Fibroblast of skin of abdomen (primary cell): Measurements from ENCODE around the gene NDUFV3.
"Not testable (repeated sequence)": the region's sequence is repeated elsewhere in the genome, so short reads cannot be mapped to it uniquely, and the experiment has no call there.

Experiments used
- DNase-seq: peaks from one replicate; pipeline ENCODE4 v3.0.0-alpha.2; 2013

Gene NDUFV3

DNA sequence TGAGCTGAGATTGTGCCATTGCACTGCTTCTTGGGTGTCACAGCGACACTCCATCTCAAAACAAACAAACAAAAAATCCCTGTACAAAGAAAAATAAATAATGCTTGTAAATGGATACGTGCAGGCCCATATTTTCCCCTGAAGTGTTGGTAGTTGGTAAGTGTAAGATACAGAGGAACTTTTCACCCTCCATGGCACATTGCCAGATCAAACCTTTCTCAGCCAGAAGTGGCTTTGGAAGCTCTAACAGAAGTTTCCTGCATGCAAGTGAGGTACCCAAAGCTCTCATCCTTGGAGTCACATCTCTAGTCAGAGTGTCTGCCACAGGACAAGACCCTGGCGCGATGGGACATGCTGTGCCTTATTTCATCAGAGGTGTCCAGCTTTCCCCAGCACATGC lies 7.3 kb downstream of the NDUFV3 start:
- no peak for DNase-seq

DNA sequence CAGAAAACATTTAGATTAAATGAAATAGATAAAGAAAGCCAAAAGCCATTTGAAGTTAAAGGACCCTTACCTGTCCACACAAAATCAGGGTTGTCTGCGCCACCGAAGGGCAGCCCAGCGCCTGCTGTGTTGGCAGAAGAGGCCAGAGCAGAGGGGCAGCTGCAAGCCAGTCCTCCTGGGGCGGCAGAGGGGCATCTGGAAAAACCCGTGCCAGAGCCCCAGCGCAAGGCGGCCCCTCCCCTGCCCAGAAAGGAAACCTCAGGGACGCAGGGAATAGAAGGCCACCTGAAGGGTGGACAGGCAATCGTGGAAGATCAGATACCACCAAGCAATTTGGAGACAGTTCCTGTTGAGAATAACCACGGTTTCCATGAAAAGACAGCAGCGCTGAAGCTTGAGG lies 10.7 kb downstream of the NDUFV3 start:
- DNase-seq = no peak

DNA sequence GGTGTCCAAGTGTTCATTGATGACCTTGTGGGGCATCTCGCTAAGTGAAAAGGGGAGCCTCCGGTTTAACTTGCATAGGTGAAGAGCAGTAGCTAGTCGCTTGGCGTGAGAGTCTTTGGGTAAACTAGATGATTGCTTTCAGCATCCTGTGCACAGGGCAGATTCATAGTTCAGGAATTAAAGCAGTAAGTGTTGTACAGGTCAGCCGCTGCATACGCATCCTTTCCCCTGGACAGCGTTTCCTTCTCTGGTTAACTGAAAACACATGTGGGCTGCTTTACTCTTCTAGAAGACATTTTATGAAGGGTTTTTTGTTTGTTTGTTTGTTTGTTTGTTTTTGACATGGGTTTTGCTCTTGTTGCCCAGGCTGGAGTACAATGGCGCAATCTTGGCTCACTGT lies 12.1 kb downstream of the NDUFV3 start:
- DNase-seq = peak; percentile 54

DNA sequence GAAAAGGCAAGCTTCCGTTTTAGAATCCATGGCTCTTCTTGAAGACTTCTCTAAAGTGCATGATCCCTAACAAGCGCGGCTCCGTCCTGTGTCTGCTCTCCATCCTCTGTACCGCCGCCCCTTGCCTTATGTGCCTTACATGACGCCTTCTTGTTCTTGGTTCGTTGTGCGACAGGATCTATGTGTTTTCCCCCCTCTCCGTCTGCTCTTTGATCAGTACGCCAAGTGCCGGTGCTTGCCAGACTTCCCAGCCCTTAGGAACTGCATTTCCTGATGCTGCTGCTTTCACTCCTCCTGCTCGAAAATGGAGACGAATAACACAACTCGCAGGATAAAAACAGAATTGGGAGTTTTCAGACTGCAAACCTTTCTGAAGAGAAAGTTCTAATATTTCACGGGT lies 13.1 kb downstream of the NDUFV3 start:
- no peak for DNase-seq

DNA sequence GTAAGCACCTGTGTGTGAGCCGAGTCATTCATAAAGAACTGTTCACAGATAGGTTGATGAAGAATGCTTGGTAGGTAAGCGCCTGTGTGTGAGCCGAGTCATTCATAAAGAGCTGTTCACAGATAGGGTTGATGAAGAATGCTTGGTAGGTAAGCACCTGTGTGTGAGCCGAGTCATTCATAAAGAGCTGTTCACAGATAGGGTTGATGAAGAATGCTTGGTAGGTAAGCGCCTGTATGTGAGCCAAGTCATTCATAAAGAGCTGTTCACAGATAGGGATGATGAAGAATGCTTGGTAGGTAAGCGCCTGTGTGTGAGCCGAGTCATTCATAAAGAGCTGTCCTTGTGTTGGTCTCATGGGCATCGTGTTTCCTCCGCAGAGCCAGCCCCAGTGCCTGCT lies 15.4 kb downstream of the NDUFV3 start:
- not testable (repeated sequence) for DNase-seq

DNA sequence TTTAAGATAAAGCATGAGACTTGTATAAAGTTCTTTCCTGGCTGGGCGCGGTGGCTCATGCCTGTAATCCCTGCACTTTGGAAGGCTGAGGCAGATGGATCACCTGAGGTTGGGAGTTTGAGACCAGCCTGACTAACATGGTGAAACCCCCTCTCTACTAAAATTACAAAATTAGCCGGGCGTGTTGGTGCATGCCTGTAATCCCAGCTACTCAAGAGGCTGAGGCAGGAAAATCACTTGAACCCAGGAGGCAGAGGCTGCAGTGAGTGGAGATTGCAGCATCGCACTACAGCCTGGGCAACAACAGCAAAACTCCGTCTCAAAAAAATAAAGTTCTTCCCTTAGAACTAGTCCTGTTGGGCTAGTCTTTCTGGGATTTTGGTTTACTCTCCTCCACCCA lies 18.8 kb downstream of the NDUFV3 start:
- not testable (repeated sequence) for DNase-seq

DNA sequence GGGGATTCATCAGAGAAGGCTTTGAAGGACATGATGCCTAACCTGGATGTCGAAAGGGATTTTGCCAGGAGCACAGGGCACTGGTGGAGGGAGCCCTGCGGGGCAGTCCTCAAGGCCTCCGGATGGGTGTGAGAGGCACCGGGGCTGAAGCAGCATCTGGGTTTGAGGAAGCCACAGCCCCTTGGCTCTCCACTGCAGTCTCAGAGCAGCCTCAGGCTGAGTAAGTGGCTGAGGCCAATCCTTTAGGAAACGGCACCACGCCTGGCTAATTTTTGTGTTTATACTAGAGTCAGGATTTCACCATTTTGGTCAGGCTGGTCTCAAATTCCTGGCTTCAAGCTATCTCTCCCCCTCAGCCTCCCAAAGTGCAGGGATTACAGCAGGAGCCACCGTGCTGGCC lies 20.4 kb downstream of the NDUFV3 start:
- DNase-seq = no peak

DNA sequence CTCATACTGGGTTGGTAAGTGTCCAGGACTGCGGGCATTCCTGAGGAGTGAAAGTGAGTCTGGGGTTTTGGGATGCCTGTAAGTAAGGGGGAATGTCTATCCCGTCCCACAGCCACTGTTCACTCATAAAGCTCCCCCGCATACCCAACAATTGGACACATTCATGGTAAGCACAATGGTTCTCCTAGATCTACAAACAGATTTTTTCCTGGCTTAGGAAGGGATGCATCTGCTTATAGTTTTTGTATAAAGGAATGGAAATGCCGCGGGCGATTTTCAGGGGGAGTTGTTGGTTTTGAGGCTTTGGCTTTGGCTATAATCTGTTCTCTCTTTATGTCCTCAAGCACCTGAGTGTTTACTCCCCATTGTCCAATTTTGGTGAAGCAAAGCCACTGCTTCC lies 25.2 kb downstream of the NDUFV3 start:
- DNase-seq = no peak

DNA sequence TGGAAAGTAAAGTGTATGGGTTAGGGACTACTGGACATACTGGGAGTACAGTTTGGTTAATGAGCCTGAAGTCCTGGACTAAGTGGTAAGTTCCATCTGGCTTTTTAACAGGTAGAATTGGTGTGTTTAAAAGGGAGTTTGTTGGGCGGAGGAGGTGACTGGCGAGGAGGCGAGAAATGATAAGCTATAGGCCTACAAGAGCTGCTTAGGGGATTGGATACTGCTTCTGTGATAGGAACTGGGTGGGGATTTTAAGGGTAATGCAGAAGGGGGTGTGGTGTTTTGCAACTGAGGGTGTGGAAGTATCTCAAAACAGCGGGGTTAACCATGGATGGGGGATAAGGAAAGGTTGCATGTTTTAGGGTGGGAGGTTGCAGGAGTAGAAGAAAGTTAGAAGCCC lies 28.8 kb downstream of the NDUFV3 start:
- no peak for DNase-seq

DNA sequence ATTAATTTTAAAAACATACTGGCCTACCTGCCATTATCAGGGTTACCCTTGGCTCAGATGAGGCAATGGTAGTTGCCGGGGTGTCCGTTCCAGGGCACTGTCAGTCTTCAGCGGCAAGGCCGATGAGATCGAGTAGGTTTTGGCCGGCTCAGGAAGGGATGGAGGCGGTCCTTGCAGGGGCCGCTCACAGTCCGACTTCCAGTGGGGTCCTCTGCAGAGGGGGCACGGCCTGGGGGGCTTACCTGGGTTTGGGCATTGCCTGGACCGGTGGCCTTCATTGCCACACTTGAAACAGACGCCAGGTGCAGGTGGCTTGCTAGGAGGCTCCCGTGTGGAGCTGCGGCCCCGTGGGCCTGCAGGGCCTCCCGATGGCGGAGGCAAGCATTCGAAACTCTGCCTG lies 29.8 kb downstream of the NDUFV3 start:
- DNase-seq = no peak

DNA sequence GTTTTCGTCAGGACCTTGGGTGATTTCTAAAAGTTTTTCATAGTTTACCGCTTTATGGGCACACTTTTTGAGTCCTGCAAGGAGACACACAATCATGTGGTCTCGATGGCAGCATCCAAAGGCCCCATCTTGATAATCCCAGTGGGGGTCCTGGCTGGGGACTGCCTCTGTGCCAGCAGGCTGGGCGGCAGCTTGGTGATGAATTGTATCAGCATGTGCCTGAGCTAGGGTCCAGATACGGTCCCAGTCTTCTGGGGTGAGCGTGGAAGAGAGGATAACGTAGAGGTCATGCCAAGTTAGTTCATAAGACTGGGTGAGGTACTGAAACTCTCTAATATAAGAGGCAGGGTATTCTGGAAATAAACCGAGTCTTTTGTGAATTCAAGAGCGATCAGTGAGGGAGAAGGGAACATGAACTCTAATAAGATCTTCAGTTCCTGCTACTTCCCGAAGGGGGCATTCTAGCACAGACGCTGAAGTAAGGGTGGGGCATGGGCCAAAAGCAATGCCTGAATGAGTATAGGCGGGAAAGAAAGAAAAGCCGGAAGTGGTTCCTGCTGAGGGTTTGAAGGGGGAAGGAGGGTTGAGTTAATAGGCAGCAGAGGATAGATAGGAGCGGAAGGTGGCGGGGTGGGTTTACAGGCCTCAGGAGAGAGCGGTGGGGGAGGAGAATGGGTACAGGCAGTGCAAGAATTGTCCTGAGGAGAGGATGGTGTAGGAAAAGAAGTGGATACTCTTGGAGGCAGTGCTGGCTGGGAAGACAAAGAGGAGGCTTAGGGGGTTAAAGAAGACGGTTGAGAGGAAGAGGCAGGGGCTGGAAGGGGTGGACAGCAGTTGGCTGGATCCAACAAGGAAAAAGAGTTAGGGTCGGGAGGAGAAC lies 30.7 kb downstream of the NDUFV3 start:
- DNase-seq = peak; percentile 93

DNA sequence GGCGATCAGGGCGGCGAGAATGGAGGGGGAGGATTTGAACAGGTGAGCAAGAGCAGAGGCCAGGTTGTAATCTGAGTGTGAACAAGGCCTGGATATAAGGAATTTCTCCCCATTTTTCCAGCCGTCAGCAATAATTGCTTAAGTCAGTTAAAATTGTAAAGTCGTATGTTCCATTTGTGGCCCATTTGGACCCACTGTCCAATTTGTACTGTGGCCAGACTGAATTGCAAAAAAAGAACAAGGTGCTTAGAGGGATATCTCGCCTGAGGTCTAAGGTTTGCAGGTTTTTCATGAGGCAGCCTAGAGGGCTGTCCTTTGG lies 31.3 kb downstream of the NDUFV3 start:
- DNase-seq = no peak

DNA sequence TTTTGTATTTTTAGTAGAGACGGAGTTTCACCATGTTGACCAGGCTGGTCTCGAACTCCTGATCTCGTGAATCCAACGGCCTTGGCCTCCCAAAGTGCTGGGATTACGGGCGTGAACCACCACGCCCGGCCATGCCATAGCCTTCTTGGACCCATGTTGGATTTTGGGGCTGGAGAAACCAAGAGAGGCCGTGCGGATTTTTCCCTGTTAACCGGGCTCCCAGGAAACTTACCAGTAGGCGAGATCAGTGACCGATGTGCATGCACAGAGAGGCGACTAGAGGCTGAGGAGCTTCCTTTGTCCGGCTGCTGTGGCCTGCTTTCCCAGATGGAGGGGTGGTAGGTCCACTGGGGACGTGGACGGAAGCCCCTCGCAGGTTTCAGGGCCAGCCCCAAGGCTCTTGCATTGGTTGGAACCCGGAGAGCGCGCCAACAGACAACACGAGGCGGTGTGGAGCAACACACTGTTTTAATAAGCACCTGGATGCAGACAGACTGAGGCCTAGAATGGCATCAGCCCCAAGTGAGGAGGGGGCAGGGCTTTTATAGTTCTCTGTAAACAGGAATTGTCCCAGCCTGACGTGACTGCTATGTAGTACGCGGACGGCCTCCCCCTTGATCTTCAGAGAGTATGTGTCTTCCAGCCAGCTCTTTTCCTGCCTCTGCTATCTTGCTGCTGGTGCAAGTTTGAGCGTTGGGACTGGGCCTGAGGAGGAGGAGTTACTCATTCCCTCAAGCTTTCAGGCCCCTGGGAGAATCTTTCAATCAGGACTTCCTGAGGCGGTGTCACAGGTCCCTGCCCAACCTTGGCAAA lies 32.2 kb downstream of the NDUFV3 start, which contains the start of gene ERVH48-1:
Gene ERVH48-1 (minus strand): TSS at position 517 of the 813 bp plus-strand sequence. CDS start 6,624 bp downstream, outside the sequence.
- peak; percentile 5 for DNase-seq

DNA sequence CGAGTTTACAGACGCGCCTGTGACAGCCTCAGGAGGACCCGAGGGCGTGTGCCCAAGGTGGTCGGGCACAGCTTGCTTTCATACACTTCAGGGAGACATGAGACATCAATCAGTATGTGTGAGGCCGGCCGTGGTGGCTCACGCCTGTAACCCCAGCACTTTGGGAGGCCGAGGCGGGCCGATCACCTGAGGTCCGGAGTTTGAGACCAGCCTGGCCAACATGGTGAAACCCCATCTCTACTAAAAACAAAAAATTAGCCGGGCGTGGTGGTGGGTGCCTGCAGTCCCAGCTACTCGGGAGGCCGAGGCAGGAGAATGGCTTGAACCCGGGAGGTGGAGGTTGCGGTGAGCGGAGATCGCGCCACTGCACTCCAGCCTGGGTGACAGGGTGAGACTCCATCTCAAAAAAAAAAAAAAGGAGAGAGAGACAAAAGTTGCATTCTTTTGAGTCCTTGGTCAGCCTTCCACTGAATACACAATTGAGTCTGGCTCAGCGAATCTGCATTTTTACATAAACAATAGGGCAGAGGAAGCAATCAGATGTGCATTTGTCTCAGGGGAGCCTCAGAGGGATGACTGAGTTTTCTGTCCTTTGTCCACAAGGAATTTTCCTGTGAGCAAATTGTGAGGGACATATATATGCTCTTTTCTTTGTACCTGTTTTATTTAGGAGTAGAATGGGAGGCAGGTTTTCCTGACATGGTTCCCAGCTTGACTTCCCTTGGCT lies 34.5 kb downstream of the NDUFV3 start:
- DNase-seq = not testable (repeated sequence)

DNA sequence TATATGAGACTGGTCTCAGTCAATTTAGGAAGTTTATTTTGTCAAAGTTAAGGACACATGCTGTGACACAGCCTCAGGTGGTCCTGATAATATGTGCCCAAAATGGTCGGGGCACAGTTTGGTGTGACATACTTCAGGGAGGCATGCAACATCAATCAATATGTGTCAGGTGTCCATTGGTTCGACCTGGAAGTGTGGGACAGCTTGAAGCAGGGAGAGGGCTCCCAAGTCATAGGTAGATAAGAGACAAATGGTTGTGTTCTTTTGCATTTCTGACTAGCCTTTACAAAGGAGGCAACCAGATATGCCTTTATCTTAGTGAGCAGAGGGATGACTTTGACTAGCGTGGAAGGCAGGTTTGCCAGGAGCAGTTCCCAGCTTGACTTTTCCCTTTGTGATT lies 36.9 kb downstream of the NDUFV3 start:
- no peak for DNase-seq

DNA sequence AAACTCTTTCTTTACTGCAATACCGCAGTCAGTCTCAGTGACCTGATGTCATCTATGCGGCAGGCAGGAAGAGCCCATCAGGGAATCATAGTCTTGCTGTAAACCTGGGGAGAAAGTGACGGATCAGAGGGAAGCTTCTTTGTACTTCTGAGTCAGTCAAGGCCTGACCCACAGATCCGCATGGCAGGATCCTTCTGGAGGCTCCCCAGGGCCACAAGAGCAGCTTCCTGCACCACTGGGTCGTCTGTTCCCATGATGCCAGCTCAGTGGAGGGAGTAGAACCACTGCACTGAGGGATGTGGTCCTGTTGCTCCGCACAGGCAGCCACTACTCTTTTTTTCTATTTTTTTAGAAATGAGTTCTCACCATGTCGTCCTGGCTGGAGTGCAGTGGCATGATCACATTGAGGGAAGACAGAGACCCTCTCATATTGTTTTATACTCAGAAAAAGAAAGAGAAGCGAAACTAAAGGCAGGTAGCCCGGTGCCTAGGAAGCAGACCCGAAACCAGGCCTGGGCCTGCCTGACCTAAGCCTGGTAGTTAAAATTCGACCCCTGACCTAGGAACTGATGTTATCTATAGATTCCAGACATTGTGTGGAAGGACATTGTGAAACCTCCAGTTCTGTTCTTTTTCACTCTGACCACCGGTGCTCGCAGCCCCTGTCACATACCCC lies 38.6 kb downstream of the NDUFV3 start:
- DNase-seq = no peak

DNA sequence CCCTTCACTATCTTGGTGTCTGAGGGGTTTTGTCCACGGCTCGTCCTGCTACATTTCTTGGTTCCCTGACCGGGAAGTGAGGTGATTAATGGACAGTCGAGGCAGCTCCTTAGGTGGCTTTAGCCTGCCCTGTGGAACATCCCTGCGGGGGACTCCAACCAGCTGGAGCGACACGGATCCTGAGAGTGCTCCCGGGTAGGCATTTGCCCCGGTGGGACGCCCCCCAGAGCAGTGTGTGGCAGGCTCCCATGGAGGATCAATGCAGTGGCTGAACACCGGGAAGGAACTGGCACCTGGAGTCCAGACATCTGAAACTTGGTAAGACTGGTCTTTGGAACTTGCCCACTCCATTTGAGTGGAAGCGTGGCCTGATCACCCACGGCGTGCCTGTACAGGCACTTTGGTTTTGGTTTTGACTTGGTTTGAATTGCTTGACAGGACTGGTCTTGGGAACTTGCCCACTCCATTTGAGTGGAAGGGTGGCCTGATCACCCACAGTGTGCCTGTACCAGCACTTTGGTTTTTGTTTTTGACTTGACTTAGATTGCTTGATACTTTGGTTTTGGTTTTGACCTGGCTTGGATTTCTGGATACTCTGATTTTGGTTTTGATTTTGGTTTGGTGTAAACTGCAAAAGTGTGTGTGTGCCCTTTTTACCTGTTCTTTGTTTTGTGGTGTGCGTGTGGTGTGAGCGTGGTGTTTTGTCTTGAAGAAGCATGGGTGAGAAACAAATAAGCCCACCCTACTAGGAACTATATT lies 39.4 kb downstream of the NDUFV3 start:
- not testable (repeated sequence) for DNase-seq

DNA sequence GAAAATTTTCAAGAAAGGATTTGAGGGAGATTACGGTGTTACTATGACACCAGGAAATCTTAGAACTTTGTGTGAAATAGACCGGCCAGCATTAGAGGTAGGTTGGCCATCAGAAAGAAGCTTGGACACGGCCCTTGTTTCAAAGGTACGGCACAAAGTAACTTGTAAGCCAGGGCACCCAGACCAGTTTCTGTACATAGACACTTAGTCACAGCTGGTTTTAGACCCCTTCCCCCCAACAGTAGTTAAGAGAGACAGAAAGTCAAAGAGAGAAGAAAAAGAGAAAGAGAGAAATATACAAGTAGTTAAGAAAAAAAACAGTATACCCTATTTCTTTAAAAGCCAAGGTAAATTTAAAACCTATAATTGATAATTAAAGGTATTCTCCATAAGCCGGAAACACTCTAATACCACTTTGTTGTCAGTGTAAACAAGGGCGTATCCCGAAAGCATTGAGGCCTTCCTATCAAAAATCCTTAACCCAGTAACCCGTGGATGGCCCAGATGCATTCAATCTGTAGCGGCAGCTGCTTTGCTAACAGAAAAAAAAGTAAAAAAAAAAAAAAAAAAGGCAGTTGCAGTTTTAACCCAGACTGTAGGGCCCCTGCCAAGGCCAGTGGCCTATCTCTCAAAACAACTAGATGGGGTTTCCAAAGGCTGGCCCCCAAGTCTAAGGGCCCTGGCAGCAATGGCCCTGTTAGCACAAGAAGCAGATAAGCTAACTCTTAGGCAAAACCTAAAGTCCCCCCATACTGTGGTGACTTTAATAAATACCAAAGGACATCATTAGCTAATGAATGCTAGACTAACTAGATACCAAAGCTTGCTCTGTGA lies 40.2 kb downstream of the NDUFV3 start:
- not testable (repeated sequence) for DNase-seq

DNA sequence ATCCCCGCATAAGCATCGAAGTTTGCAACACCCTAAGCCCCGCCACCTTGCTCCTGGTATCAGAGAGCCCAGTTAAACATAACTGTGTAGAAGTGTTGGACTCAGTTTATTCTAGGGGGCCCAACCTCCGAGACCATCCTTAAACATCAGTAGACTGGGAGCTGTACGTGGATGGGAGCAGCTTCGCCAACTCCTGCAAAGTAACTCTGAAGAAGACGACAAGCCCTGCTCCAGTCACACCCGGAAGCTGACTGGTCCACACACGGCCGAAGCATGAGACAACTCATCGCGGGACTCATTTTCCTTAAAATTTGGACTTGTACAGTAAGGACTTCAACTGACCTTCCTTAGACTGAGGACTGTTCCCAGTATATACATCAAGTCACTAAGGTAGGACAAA lies 40.9 kb downstream of the NDUFV3 start:
- DNase-seq = not testable (repeated sequence)

DNA sequence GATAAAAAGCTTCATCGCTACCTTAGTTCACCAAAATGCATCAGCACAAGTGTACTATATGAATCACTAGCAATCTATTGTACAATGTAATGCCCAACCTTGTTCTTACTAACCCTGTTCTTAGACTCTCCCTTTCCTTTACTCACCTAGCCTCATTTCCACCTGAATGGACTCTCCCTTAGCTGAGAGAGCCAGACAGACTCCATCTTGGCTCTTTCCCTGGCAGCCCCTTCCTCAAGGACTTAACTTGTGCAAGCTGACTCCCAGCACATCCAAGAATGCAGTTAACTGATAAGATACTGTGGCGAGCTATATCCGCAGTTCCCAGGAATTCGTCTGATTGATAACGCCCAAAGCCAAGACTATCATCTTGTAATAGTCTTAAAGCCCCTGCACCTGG lies 43.3 kb downstream of the NDUFV3 start:
- not testable (repeated sequence) for DNase-seq
